Mucosa of stomach (tissue), 1 donor: ENCODE measurements around the gene CSF1.

Source experiments
- H3K27me3 ChIP-seq: one replicate; pipeline ENCODE4 v1.7.0; 2013; ENCODE audit warnings: mild to moderate bottlenecking, low read length; ENCODE audit not compliant: control insufficient read depth, insufficient read depth
- H3K36me3 ChIP-seq: one replicate; pipeline ENCODE4 v1.7.0; 2013; ENCODE audit warnings: low read length; ENCODE audit not compliant: control insufficient read depth, insufficient read depth
- H3K4me1 ChIP-seq: one replicate; pipeline ENCODE4 v1.7.0; 2013; ENCODE audit warnings: mild to moderate bottlenecking, low read length; ENCODE audit not compliant: control insufficient read depth, insufficient read depth
- H3K4me3 ChIP-seq: one replicate; pipeline ENCODE4 v1.7.0; 2013; ENCODE audit warnings: low read length
- H3K9ac ChIP-seq: one replicate; pipeline ENCODE4 v1.7.0; 2013; ENCODE audit warnings: mild to moderate bottlenecking, low read length, moderate library complexity
- H3K9me3 ChIP-seq: one replicate; pipeline ENCODE4 v1.7.0; 2013; ENCODE audit warnings: mild to moderate bottlenecking, low read length, moderate library complexity; ENCODE audit not compliant: control insufficient read depth
- donor health status: Pancreatic carcinoma.

Gene CSF1

GRCh38 chr1:109969907-109970306 lies 59.3 kb downstream of the CSF1 start:
- H3K9me3 ChIP-seq: no peaks in the 10 kb centered on the region
- no peak overlapping the region for H3K4me3 ChIP-seq
- H3K9ac ChIP-seq: no peak overlapping the region
- no peaks in the 10 kb centered on the region for H3K27me3 ChIP-seq
- no peaks in the 10 kb centered on the region for H3K36me3 ChIP-seq
- no peaks in the 10 kb centered on the region for H3K4me1 ChIP-seq

DNA sequence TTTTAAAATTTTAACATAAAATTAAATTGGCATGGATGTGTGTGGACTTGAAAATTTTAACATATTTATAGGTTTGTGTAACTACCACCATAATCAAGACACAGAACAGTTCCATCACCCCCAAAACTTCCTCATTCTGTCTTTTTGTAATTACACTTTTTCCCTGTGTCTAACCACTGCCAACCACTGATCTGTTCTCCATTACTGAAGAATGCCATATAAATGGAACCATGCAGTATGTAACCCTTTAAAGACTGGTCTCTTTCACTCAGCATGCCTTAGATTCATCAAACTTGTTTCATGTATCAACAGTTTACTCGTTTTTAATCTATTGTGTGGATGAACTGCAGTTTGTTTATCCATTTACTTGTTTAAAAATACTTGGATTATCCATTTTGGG lies 60.9 kb downstream of the CSF1 start:
- no peaks in the 10 kb centered on the region for H3K4me1 ChIP-seq

GRCh38 chr1:109974191-109974590 lies 63.5 kb downstream of the CSF1 start:
- Histone ChIP-seq H3K27me3 (no peaks in the 10 kb centered on the region), H3K9ac (no peak overlapping the region), H3K9me3 (no peaks in the 10 kb centered on the region), H3K4me1 (peaks cover 12% of the 10 kb centered on the region), H3K4me3 (no peak overlapping the region), H3K36me3 (no peaks in the 10 kb centered on the region)

More for the DNA sequence above, 60.9 kb downstream of the CSF1 start:
- Histone ChIP-seq H3K36me3 (no peaks in the 10 kb centered on the region), H3K4me3 (no peak overlapping the region), H3K27me3 (no peaks in the 10 kb centered on the region), H3K9me3 (no peaks in the 10 kb centered on the region), H3K9ac (no peak overlapping the region)

- Histone ChIP-seq H3K9me3 (no peaks in the 10 kb centered on the region), H3K4me1 (peaks cover 27% of the 10 kb centered on the region), H3K4me3 (no peak overlapping the region), H3K9ac (no peak overlapping the region), H3K36me3 (no peaks in the 10 kb centered on the region), H3K27me3 (no peaks in the 10 kb centered on the region)
These were observed 65.1 kb downstream of the CSF1 start for GRCh38 chr1:109975718-109976117.

- Histone ChIP-seq H3K4me1 (peaks cover 30% of the 10 kb centered on the region), H3K36me3 (no peaks in the 10 kb centered on the region), H3K4me3 (no peak overlapping the region), H3K9ac (no peak overlapping the region), H3K9me3 (no peaks in the 10 kb centered on the region), H3K27me3 (no peaks in the 10 kb centered on the region)
These were observed 66.1 kb downstream of the CSF1 start for GRCh38 chr1:109976762-109977161.

DNA sequence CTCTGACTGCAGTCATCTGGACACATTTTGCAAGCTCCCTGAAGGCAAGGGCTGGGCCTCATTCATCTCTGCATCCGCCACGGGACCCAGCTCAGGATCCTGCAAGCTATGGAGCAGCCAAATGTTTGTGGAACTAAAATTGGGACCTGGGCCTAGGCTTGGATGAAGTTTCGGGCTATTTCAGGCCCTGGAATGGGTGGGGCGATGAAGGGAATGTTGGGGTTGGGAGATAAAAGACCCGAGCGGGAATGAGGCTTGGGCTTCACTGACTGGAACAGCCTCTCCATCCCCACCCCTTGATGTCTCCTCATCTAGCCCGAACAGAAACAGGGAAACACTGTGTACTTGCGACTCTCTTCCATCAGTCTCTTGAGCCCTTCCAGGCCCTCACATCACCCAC lies 66.6 kb downstream of the CSF1 start:
- Histone ChIP-seq H3K9me3 (no peaks in the 10 kb centered on the region), H3K4me3 (no peak overlapping the region), H3K4me1 (peaks cover 30% of the 10 kb centered on the region), H3K9ac (no peak overlapping the region), H3K27me3 (no peaks in the 10 kb centered on the region), H3K36me3 (no peaks in the 10 kb centered on the region)

GRCh38 chr1:109977657-109978378 lies 67.2 kb downstream of the CSF1 start:
- Histone ChIP-seq H3K4me3 (no peak overlapping the region), H3K27me3 (no peaks in the 10 kb centered on the region), H3K9ac (no peak overlapping the region), H3K4me1 (peaks cover 30% of the 10 kb centered on the region), H3K9me3 (no peaks in the 10 kb centered on the region), H3K36me3 (no peaks in the 10 kb centered on the region)

GRCh38 chr1:109978761-109979488 lies 68.3 kb downstream of the CSF1 start:
- Histone ChIP-seq H3K9me3 (no peaks in the 10 kb centered on the region), H3K4me1 (peaks cover 34% of the 10 kb centered on the region), H3K9ac (no peak overlapping the region), H3K27me3 (no peaks in the 10 kb centered on the region), H3K4me3 (no peak overlapping the region), H3K36me3 (no peaks in the 10 kb centered on the region)

GRCh38 chr1:109979489-109980091 lies 68.9 kb downstream of the CSF1 start:
- H3K27me3 ChIP-seq: no peaks in the 10 kb centered on the region
- no peaks in the 10 kb centered on the region for H3K9me3 ChIP-seq
- H3K4me1 ChIP-seq: peaks cover 38% of the 10 kb centered on the region
- no peak overlapping the region for H3K4me3 ChIP-seq
- no peaks in the 10 kb centered on the region for H3K36me3 ChIP-seq
- no peak overlapping the region for H3K9ac ChIP-seq
